Panc1 (cell line): ENCODE measurements around the gene SCG2. TPM values are rescaled to one million over a fixed set of nuclear protein-coding genes. Genes with fewer than 3 reads are reported as not detected.
A peak's percentile ranks its signal among the peaks of the same experiment; 100 is the strongest.

Experiments used
- ATAC-seq: fragments of 200-7000 bp; cut with Tn5 transposase; 2 replicates; pipeline ENCODE4 v1.9.1; 2020; ENCODE audit warnings: mild to moderate bottlenecking, moderate library complexity
- BruUV-seq: library from RNA; stranded (reverse); fragments of 400-500 nt; replicated peaks from 2 replicates; lab custom pipeline; 2021; lab: Mats Ljungman, UMichigan
- CTCF ChIA-PET: fragments of 300-600 bp; sonication (Branson Sonifier 250); formaldehyde crosslinking; loops from one replicate; lab custom pipeline; 2022; ENCODE audit warnings: antibody characterized with exemption; lab: Charles Lee
- POLR2A ChIA-PET: fragments of 300-600 bp; sonication (Branson Sonifier 250); formaldehyde crosslinking; loops from one replicate; lab custom pipeline; 2022; ENCODE audit warnings: antibody characterized with exemption; lab: Charles Lee
- DNase-seq: peaks from one replicate; pipeline ENCODE4 v3.0.0-alpha.2; 2010; ENCODE audit warnings: low read depth, low spot score
- H3K27ac ChIP-seq: 2 replicates; pipeline ENCODE4 v1.5.1; 2011; ENCODE audit warnings: mild to moderate bottlenecking, low read length, inconsistent platforms
- H3K27me3 ChIP-seq: fragments of 200-500 bp; sonication (Bioruptor generic); 2 replicates; pipeline ENCODE4 v1.6.0; 2014; ENCODE audit warnings: low read length, inconsistent platforms; ENCODE audit not compliant: control insufficient read depth, insufficient read depth
- H3K36me3 ChIP-seq: fragments of 200-500 bp; sonication (Bioruptor generic); 2 replicates; pipeline ENCODE4 v1.5.1; 2014; ENCODE audit warnings: inconsistent platforms, mild to moderate bottlenecking, low read length, moderate library complexity; ENCODE audit not compliant: control insufficient read depth, insufficient read depth
- H3K4me1 ChIP-seq: 2 replicates; pipeline ENCODE4 v1.5.1; 2011; ENCODE audit warnings: inconsistent platforms, mild to moderate bottlenecking, low read length, moderate library complexity; ENCODE audit not compliant: control insufficient read depth, insufficient read depth
- H3K4me3 ChIP-seq, 2 experiments: 2 replicates each; pipeline ENCODE4 v1.5.1; 2011 to 2012; ENCODE audit warnings: low read depth in 2 of 2, low read length in 2 of 2, mild to moderate bottlenecking in 2 of 2, inconsistent platforms in 1 of 2, moderate library complexity in 1 of 2
- H3K9me3 ChIP-seq: fragments of 200-500 bp; sonication (Bioruptor generic); 2 replicates; pipeline ENCODE4 v1.5.1; 2014; ENCODE audit warnings: low read depth, mild to moderate bottlenecking, inconsistent platforms, low read length, moderate library complexity; ENCODE audit not compliant: control insufficient read depth, insufficient read depth
- CTCF ChIP-seq: fragments of 450-650 bp; IDR thresholded peaks from 2 replicates; pipeline ENCODE4 v1.5.1; 2017; ENCODE audit warnings: mild to moderate bottlenecking
- POLR2AphosphoS5 ChIP-seq: IDR thresholded peaks from 2 replicates; pipeline ENCODE4 v1.6.1; 2012; ENCODE audit warnings: mild to moderate bottlenecking, low read depth, low read length, moderate library complexity
- REST ChIP-seq, 2 experiments: IDR thresholded peaks; 2 replicates each; pipeline ENCODE4 v1.6.1; 2011 to 2012; ENCODE audit warnings: low read depth in 2 of 2, control low read depth in 1 of 2, low read length in 1 of 2, mild to moderate bottlenecking in 1 of 2, moderate library complexity in 1 of 2; ENCODE audit not compliant: insufficient read depth in 1 of 2
- SIN3A ChIP-seq: IDR thresholded peaks from 2 replicates; pipeline ENCODE4 v1.6.1; 2012; ENCODE audit warnings: low read depth, mild to moderate bottlenecking, low read length, moderate library complexity, borderline replicate concordance; ENCODE audit not compliant: insufficient read depth
- TCF7L2 ChIP-seq: IDR thresholded peaks from 2 replicates; pipeline ENCODE4 v1.6.1; 2011; ENCODE audit warnings: mild to moderate bottlenecking, low read depth, low read length, inconsistent platforms
- in situ Hi-C: cut with HindIII; loops from 2 replicates; pipeline ENCODE4 v1.10.0; 2016; ENCODE audit warnings: low sequenced_read_pairs, low pct_unique_long_range_greater_than_20kb
- intact Hi-C: fragments of 100-400 bp; cut with micrococcal nuclease; formaldehyde crosslinking; loops from one replicate; pipeline ENCODE4 v1.10.0; 2022; ENCODE audit not compliant: unreplicated experiment
- total RNA-seq: library from RNA; stranded (reverse); gene quantifications from one replicate; pipeline ENCODE4 v1.2.1, GENCODE V29; 2021; ENCODE audit not compliant: unreplicated experiment

The SCG2 gene
- total RNA-seq, 1 experiment from 2014 or later, result 1.7 TPM

- POLR2A ChIA-PET, result interaction anchor here (0.7 kb wide), 1 partner anchor 70 kb away, joined by 13 read pairs; no protein-coding TSS in a partner anchor
- H3K36me3 ChIP-seq, result no peaks in the 10 kb centered on the region
- peaks cover 7% of the 10 kb centered on the region; the same call in 1 of the 2 replicates for H3K9me3 ChIP-seq
- intact Hi-C loops, result no loop called here
- ATAC-seq, result 0 out of 2 replicates have a peak, but pooled peaks have one; percentile 30
- DNase-seq, result no peak
- in situ Hi-C loops, result no loop called here
- CTCF ChIA-PET, result no interaction called here
- H3K4me1 ChIP-seq, result 0 out of 2 replicates have a peak, but pooled peaks cover 7% of the 10 kb centered on the region
- no peak overlapping the region; the same call in 1 of the 2 replicates for H3K27ac ChIP-seq
- H3K27me3 ChIP-seq, result no peaks in the 10 kb centered on the region
- TF ChIP-seq TCF7L2, result no peak
- no peak overlapping the region for H3K4me3 ChIP-seq
- BruUV-seq, result no TSS peak
These were observed 38.9 kb upstream of the SCG2 start for GRCh38 chr2:223641082-223641481.

GRCh38 chr2:223635080-223635479, 32.9 kb upstream of the SCG2 start:
- Histone ChIP-seq H3K9me3 (peaks cover 7% of the 10 kb centered on the region; the same call in 1 of the 2 replicates), H3K27me3 (no peaks in the 10 kb centered on the region), H3K36me3 (no peaks in the 10 kb centered on the region), H3K4me1 (no peaks in the 10 kb centered on the region), H3K27ac (no peak overlapping the region), H3K4me3 (no peak overlapping the region)
- no peak for DNase-seq
- ATAC-seq, result no peak
- intact Hi-C loops (no loop called here), in situ Hi-C loops (no loop called here)
- BruUV-seq, result no TSS peak
- ChIA-PET CTCF (no interaction called here), POLR2A (no interaction called here)
- TF ChIP-seq TCF7L2 (no peak), SIN3A (no peak), CTCF (no peak), POLR2AphosphoS5 (no peak), REST (IDR thresholded peaks at IDR 0.05; ENCODE audit: insufficient read depth in 1 of 2, low read depth in 2 of 2, low read length in 1 of 2) (no peak)

- ChIA-PET POLR2A (interaction anchor here (0.6 kb wide), 1 partner anchor 756 kb away, joined by 3 read pairs; no protein-coding TSS in a partner anchor), CTCF (no interaction called here)
- H3K4me3 ChIP-seq, result no peak overlapping the region
- no peaks in the 10 kb centered on the region for H3K36me3 ChIP-seq
- BruUV-seq, result no TSS peak
- no peak for TF ChIP-seq TCF7L2
- no peak for TF ChIP-seq REST (IDR thresholded peaks at IDR 0.05; ENCODE audit: insufficient read depth in 1 of 2, low read depth in 2 of 2, low read length in 1 of 2)
- TF ChIP-seq POLR2AphosphoS5, result no peak
- no peak for TF ChIP-seq SIN3A
- TF ChIP-seq CTCF, result no peak
- no peaks in the 10 kb centered on the region for H3K4me1 ChIP-seq
- no peaks in the 10 kb centered on the region for H3K27me3 ChIP-seq
- in situ Hi-C loops, result no loop called here
- no peak for DNase-seq
- ATAC-seq, result no peak
- no peak overlapping the region for H3K27ac ChIP-seq
- intact Hi-C loops, result no loop called here
- H3K9me3 ChIP-seq, result peaks cover 7% of the 10 kb centered on the region; the same call in 1 of the 2 replicates
These were observed 32.1 kb upstream of the SCG2 start for GRCh38 chr2:223634238-223634637.
